UCSD-AML1 (cell line): ENCODE data around the gene NIPAL3.
"Not testable (repeated sequence)": the region's sequence is repeated elsewhere in the genome, so short reads cannot be mapped to it uniquely, and the experiment has no call there.

Source experiments
- DNase-seq: peaks from one replicate; lab custom pipeline; 2025; ENCODE audit not compliant: unreplicated experiment; lab: John Stamatoyannopoulos, UW

The NIPAL3 gene

GRCh38 chr1:24421502-24421901, 5.9 kb downstream of the NIPAL3 start:
- no peak for DNase-seq

- no peak for DNase-seq
Observed at GRCh38 chr1:24424207-24424606, 8.6 kb downstream of the NIPAL3 start.

GRCh38 chr1:24424990-24425389, 9.4 kb downstream of the NIPAL3 start:
- DNase-seq: no peak

- no peak for DNase-seq
Observed at GRCh38 chr1:24425441-24425840, 9.8 kb downstream of the NIPAL3 start.

GRCh38 chr1:24425922-24426321, 10.3 kb downstream of the NIPAL3 start:
- DNase-seq: no peak

GRCh38 chr1:24426744-24427544, 11.3 kb downstream of the NIPAL3 start:
- no peak for DNase-seq

- no peak for DNase-seq
Observed at GRCh38 chr1:24427545-24427862, 11.9 kb downstream of the NIPAL3 start.

GRCh38 chr1:24435782-24436365, 20.3 kb downstream of the NIPAL3 start:
- no peak for DNase-seq

- DNase-seq: no peak
Observed at GRCh38 chr1:24437631-24438396, 22.2 kb downstream of the NIPAL3 start.

GRCh38 chr1:24438423-24438901, 22.9 kb downstream of the NIPAL3 start:
- no peak for DNase-seq

GRCh38 chr1:24440436-24440835, 24.8 kb downstream of the NIPAL3 start:
- DNase-seq: no peak

- DNase-seq: no peak
Observed at GRCh38 chr1:24441480-24441879, 25.9 kb downstream of the NIPAL3 start.

GRCh38 chr1:24441996-24442668, 26.5 kb downstream of the NIPAL3 start:
- no peak for DNase-seq

GRCh38 chr1:24442764-24443163, 27.2 kb downstream of the NIPAL3 start:
- no peak for DNase-seq

GRCh38 chr1:24443241-24443656, 27.6 kb downstream of the NIPAL3 start:
- DNase-seq: no peak

GRCh38 chr1:24446446-24446845, 30.8 kb downstream of the NIPAL3 start:
- not testable (repeated sequence) for DNase-seq

- no peak for DNase-seq
Observed at GRCh38 chr1:24450316-24450715, 34.7 kb downstream of the NIPAL3 start.

- no peak for DNase-seq
Observed at GRCh38 chr1:24450857-24451397, 35.3 kb downstream of the NIPAL3 start.

- no peak for DNase-seq
Observed at GRCh38 chr1:24451746-24452145, 36.1 kb downstream of the NIPAL3 start.

GRCh38 chr1:24452922-24453485, 37.4 kb downstream of the NIPAL3 start:
- no peak for DNase-seq

- DNase-seq: no peak
Observed at GRCh38 chr1:24454673-24455072, 39.1 kb downstream of the NIPAL3 start.
